HG02885 (cell line): ENCODE results near the gene FRMD1.

Experiments
- ATAC-seq: cut with Tn5 transposase; IDR thresholded peaks from one replicate; pipeline ENCODE4 v1.9.1; 2021; ENCODE audit warnings: mild to moderate bottlenecking; ENCODE audit not compliant: unreplicated experiment, poor library complexity

The FRMD1 gene

GRCh38 chr6:168015009-168015408, 64.0 kb downstream of the FRMD1 start:
- no peak for ATAC-seq

- ATAC-seq, result no peak
Measured at GRCh38 chr6:168014428-168014827, 64.6 kb downstream of the FRMD1 start.

GRCh38 chr6:168013250-168013915, 65.6 kb downstream of the FRMD1 start:
- no peak for ATAC-seq

- no peak for ATAC-seq
Measured at GRCh38 chr6:168012431-168013249, 66.4 kb downstream of the FRMD1 start.

GRCh38 chr6:168011291-168011690, 67.7 kb downstream of the FRMD1 start:
- ATAC-seq, result no peak

GRCh38 chr6:168009331-168009730, 69.7 kb downstream of the FRMD1 start:
- ATAC-seq, result no peak

GRCh38 chr6:168007592-168008338, 71.2 kb downstream of the FRMD1 start:
- ATAC-seq, result no peak

- no peak for ATAC-seq
Measured at GRCh38 chr6:168005796-168006195, 73.2 kb downstream of the FRMD1 start.

GRCh38 chr6:168004945-168005344, 74.1 kb downstream of the FRMD1 start:
- ATAC-seq, result no peak

GRCh38 chr6:168004023-168004422, 75.0 kb downstream of the FRMD1 start:
- ATAC-seq, result no peak
